ENCODE measurements around the gene ZSCAN25.
"Not testable (repeated sequence)": the region's sequence is repeated elsewhere in the genome, so short reads cannot be mapped to it uniquely, and the experiment has no call there.

The ZSCAN25 gene

GRCh38 chr7:99616359-99617191, at the start of gene ZSCAN25:
Gene ZSCAN25, plus strand, starts transcription at chr7:99616946. Its CDS starts 2,661 bp downstream, at chr7:99619607.
- DNase-seq (ENCODE audit: low read depth in 2 of 2, low spot score in 1 of 2), result peak; percentile 63 to 73

DNA sequence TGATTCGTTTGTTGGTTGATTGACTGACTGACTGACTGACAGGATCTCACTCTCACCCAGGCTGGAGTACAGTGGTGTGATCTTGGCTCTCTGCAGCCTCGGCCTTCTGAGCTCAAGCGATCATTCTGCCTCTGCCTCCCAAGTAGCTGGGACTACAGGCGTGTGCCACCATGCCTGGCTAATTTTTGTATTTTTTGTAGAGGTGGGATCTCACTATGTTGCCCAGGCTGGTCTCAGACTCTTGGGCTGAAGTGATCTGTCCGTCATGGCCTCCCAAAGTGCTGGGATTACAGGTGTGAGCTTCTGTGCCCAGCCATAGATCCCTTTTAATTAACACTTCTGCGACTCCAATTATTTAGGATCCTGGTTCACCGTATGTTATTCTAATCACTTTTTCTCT, 48.0 kb upstream of the ZSCAN25 start:
- DNase-seq (ENCODE audit: low read depth in 2 of 2, low spot score in 1 of 2), result not testable (repeated sequence)

DNA sequence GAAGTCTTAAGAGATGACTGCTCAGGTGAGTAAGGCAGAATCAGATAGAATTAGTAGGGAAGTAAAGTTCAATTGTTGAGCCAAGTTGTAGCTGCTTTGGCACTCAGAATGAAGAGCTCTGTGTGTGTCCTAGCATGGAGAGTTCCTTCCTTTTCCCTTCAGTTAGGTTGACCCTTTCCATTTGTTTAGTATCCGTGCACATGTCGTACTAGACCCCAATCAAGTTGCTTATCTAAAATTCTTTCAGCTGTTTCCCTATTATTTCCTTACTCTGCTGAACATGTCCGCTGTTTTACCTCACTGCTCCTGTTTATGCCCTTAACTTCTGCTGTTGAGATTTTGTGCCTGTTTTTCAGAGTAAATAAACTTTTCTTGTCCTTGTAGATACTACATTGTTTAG, 45.0 kb upstream of the ZSCAN25 start:
- DNase-seq (ENCODE audit: low read depth in 2 of 2, low spot score in 1 of 2), result no peak

DNA sequence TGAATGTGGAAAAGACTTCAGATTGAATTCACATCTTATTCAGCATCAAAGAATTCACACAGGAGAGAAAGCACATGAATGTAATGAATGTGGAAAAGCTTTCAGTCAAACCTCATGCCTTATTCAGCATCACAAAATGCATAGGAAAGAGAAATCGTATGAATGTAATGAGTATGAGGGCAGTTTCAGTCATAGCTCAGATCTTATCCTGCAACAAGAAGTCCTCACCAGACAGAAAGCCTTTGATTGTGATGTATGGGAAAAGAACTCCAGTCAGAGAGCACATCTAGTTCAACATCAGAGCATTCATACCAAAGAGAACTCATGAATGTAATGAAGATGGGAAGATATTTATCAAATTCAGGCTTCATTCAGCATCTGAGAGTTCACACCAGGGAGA, 43.5 kb upstream of the ZSCAN25 start:
- no peak for DNase-seq (ENCODE audit: low read depth in 2 of 2, low spot score in 1 of 2)

GRCh38 chr7:99576251-99576650, 40.5 kb upstream of the ZSCAN25 start:
- DNase-seq (ENCODE audit: low read depth in 2 of 2, low spot score in 1 of 2), result no peak

DNA sequence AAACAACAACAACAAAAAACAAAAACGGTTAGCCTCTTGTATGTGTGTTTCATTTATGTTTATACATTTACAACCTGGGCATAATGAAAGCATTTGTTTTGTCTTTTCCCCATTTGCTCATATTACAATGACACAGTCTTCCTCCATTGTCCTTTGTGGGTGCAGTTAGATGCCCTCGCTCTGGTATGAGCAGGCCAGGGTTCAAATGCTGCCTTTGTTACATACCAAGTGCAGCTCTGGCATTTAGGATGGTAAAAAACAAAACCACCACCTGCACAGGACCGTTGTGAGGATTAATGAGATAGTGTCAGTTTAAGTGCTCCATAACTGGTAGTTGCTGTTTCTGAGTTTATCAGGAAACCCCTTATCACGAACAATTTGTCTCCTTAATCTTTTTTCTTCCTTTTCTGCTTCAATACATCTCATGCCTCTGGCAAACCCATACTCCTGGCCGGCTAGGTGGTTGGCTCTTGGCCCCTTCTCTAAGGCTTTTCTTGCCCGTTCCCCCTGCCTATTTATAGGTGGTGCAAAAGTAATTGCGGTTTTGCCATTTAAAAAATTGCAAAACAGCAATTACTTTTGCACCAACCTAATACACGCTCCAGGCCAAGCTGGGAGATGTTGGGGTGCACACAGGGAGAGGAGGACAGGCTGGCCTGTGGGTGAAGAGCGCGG, 37.3 kb upstream of the ZSCAN25 start:
- DNase-seq (ENCODE audit: low read depth in 2 of 2, low spot score in 1 of 2), result no peak

- DNase-seq (ENCODE audit: low read depth in 2 of 2, low spot score in 1 of 2), result peak; percentile 26 to 43
These were observed 36.6 kb upstream of the ZSCAN25 start for GRCh38 chr7:99579956-99580777.

GRCh38 chr7:99580778-99581332, 35.9 kb upstream of the ZSCAN25 start:
- DNase-seq (ENCODE audit: low read depth in 2 of 2, low spot score in 1 of 2), result not testable (repeated sequence)

DNA sequence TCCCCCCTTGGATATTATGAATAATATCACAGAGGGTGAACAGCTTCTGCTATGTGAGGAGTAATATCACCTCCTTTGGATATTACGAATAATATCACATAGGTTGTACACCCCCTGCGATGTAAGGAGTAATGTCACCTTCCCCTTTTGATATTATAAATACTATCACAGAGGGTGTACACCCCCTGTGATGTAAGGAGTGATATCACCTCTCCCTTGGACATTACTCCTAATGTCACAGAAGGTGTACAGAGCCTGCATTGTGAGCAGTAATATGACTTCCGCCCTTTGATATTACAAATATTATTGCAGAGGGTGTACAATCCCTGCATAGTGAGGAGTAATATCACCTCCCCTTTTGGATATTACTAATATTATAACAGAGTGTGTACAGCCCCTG, 27.9 kb upstream of the ZSCAN25 start:
- DNase-seq (ENCODE audit: low read depth in 2 of 2, low spot score in 1 of 2), result no peak

DNA sequence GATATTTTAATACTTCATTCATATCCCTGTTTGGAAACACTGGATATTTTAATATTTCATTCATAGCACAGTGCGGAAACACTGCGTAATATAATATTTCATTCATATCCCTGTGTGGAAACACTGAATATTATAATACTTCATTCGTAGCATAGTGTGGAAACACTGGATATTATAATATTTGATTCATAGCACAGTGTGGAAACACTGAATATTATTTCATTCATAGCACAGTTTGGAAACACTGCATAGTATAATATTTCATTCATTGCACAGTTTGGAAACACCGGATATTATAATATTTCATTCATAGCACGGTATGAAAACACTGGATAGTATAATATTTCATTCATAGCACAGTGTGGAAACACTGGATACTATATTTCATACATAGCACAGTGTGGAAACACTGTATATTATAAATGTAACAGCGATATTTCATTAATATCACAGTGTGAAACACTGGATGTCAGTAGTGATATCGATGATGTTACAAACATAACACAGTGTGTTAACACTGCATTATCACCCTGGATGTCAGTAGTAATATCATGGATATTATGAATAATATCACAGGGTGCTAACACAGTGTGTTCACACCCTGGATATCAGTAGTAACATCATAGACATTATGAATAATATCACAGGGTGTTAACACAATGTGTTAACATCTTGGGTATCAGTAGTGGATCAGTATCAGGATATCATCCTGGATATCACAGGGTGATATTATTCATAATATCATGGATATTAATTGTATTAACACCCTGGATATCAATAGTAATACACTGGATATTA, 21.6 kb upstream of the ZSCAN25 start:
- no peak for DNase-seq (ENCODE audit: low read depth in 2 of 2, low spot score in 1 of 2)

DNA sequence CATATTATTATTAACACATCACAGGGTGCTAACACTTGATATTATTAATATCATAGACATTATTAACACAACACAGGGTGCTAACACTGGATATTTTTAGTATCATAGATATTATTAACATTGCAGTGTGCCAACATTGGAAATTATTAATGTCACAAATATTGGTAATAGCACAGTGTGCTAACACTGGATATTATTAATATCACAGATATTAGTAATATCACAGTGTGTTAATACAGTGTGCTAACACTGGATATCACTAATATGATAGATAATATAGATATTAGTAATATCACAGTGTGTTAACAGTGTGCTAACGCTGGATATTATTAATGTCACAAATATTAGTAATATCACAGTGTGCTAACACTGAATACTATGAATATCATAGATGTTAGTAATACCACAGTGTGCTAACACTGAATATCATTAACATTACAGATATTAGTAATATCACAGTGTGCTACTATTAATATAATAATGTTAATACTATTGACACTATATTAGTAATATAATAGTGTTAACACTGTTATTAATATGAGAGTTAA, 20.3 kb upstream of the ZSCAN25 start:
- no peak for DNase-seq (ENCODE audit: low read depth in 2 of 2, low spot score in 1 of 2)

DNA sequence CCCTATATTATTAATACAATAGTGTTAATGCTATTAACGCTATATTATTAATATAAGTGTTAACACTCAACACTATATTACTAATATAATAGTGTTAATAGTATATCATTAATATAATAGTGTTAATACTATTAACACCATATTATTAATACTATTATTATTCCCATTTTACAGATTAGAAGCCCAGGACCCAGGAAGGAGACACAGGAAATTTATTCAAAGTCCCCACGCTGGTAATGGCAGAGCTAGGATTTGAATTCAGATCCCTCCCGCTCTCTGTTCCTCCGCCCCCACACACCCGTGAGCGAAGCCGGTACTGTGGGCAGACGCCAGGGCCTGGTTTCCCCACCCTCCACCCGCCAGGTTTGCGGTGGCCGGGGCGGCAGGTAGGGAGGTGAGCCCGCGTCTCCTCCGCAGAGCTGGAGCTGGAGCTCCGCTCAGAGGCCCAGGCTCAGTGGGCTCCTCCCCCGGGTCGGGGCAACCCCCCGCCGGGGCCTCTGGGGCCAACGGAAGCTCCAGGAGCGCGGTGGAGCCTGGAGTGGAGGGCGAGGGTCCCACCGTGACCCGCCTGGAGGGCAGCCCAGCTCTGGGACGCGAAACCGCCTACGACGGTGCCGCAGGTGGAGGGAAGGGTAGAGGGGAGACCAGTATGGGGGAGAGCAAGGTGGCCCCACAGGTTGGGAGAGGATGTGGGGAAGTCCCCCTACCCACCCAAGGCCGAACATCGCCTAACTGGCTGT, 18.8 kb upstream of the ZSCAN25 start, which contains the start of gene TMEM225B:
TMEM225B (plus strand) TSS at position 506 of the 740 bp plus-strand sequence. CDS start 6,122 bp downstream, outside the sequence.
- no peak for DNase-seq (ENCODE audit: low read depth in 2 of 2, low spot score in 1 of 2)

- no peak for DNase-seq (ENCODE audit: low read depth in 2 of 2, low spot score in 1 of 2)
These were observed 16.9 kb upstream of the ZSCAN25 start for GRCh38 chr7:99599836-99600235.

DNA sequence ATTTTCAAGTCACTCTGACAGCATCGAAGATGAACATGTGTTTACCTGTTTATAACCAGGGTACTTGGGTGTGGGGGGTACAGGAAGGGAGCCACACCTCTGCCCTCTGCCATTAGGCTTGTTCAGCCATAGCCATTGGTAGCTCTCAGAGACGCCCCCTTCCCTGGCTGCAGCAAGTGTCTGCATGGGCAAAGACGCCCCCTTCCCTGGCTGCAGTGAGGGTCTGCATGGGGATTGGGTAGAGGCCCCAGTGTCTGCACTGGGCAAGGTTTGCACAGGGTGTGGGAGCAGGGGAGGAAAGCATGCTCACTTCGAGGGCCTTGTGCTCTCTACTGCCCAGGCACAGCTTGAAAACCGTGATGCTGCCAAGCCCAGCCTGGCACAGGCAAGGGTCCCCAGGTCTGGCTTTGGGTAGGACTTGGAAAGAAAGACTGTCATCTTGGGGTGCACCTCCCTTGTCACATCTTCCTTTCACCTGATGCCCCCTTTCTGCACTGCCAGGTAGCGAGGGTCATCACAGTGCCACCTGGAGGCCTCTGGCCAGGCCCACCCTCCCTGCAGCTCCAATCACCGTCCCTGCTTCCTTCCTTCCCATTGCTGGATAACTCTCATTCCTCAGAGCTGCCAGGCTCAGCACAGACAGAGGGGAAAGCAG, 15.0 kb upstream of the ZSCAN25 start:
- no peak for DNase-seq (ENCODE audit: low read depth in 2 of 2, low spot score in 1 of 2)

- DNase-seq (ENCODE audit: low read depth in 2 of 2, low spot score in 1 of 2), result no peak
These were observed 11.2 kb upstream of the ZSCAN25 start for GRCh38 chr7:99605527-99605926.

GRCh38 chr7:99606531-99606930, 10.2 kb upstream of the ZSCAN25 start:
- DNase-seq (ENCODE audit: low read depth in 2 of 2, low spot score in 1 of 2), result no peak

- no peak for DNase-seq (ENCODE audit: low read depth in 2 of 2, low spot score in 1 of 2)
These were observed 9.2 kb upstream of the ZSCAN25 start for GRCh38 chr7:99607548-99607947.

DNA sequence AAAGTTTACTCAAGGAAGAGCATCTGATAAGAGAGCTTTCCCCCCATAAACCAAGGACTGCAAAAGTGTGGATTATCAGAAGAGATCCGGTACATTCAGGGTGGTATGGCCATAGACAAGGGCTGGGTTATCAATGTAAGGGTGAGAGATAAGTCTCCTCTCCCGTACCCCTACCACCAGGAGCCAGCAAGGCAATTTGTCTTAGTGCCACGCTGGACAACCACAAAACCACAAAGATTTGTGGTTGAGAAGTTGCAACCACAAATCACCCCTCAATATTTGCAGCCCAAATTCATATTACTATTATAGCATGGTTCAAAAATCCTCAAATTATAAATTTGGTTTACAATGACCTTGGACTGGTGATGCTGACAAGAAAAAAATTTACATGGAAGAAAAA, 2.3 kb upstream of the ZSCAN25 start:
- no peak for DNase-seq (ENCODE audit: low read depth in 2 of 2, low spot score in 1 of 2)

DNA sequence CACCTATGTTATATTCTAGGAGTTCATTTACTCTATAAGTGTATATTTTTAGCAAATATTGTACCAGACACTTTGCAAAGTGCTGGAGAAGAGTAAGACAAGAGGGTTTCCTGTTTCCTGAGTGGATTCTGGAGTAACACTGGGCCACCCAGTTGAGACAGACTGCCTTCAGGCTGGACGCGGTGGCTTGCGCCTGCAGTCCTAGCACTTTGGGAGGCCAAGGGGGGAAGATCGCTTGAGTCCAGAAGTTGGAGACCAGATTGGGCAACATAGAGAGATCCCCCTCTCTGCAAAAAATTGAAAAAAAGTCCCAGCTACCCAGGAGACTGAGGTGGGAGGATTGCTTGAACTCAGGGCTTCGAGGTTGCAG, 772 bp upstream of the ZSCAN25 start:
- DNase-seq (ENCODE audit: low read depth in 2 of 2, low spot score in 1 of 2), result no peak

All from stimulated activated CD8-positive, alpha-beta memory T cell treated with anti-CD3 and anti-CD28 coated beads, Interleukin-4, amount 100 ng/mL, for 4 hours (primary cell).